ENCODE results near the gene AP5B1. TPM values are rescaled to one million over a fixed set of nuclear protein-coding genes. Genes with fewer than 3 reads are reported as not detected.

The AP5B1 gene
- total RNA-seq, 2 experiments from 2014 or later, result 12.9 to 25.6 TPM

DNA sequence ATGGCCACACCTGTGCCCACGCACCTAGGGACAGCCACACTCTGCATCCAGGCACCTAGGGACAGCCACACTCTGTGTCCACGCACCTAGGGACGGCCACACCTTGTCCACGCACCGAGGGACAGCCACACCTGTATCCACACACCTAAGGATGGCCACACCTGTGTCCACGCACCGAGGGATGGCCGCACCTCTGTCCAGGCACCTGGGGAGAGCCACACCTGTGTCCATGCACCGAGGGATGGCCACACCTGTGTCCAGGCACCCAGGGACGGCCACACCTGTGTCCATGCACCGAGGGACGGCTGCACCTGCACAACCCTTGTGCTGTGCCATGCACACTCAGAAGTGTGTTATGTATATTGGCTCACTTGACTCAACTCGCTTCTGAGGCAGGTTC is 16.9 kb upstream of the AP5B1 start:
- TF ChIP-seq, protein P1, sequence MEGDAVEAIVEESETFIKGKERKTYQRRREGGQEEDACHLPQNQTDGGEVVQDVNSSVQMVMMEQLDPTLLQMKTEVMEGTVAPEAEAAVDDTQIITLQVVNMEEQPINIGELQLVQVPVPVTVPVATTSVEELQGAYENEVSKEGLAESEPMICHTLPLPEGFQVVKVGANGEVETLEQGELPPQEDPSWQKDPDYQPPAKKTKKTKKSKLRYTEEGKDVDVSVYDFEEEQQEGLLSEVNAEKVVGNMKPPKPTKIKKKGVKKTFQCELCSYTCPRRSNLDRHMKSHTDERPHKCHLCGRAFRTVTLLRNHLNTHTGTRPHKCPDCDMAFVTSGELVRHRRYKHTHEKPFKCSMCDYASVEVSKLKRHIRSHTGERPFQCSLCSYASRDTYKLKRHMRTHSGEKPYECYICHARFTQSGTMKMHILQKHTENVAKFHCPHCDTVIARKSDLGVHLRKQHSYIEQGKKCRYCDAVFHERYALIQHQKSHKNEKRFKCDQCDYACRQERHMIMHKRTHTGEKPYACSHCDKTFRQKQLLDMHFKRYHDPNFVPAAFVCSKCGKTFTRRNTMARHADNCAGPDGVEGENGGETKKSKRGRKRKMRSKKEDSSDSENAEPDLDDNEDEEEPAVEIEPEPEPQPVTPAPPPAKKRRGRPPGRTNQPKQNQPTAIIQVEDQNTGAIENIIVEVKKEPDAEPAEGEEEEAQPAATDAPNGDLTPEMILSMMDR (conservative IDR thresholded peaks at IDR 0.05; ENCODE audit: low read length), result no peak
- no peak for TF ChIP-seq EZH2phosphoT487 (IDR thresholded peaks at IDR 0.05; ENCODE audit: borderline replicate concordance, low read depth, low read length)
- H3K79me2 ChIP-seq (ENCODE audit: insufficient read depth, low read depth, low read length), result no peaks in the 10 kb centered on the region
- no peak overlapping the region for H3K27ac ChIP-seq (ENCODE audit: low read depth, low read length, poor library complexity, severe bottlenecking)
- H3K4me2 ChIP-seq (ENCODE audit: low read length), result no peak overlapping the region
- no peak overlapping the region for H3K4me3 ChIP-seq (ENCODE audit: low read depth, low read length, poor library complexity, severe bottlenecking)
- intact Hi-C loops (cut with micrococcal nuclease; ENCODE audit: unreplicated experiment), result no loop called here
- no peaks in the 10 kb centered on the region for H3K36me3 ChIP-seq (ENCODE audit: insufficient read depth, low read length)
- BruUV-seq (replicated peaks), result no TSS peak
- H2AFZ ChIP-seq (ENCODE audit: low read length), result no peak overlapping the region
- CTCF ChIA-PET (ENCODE audit: unreplicated experiment), result interaction anchor here (0.6 kb wide), 1 partner anchor 90 kb away, joined by 4 read pairs; no protein-coding TSS in a partner anchor
- H4K20me1 ChIP-seq (ENCODE audit: insufficient read depth, low read length), result no peaks in the 10 kb centered on the region
- no peaks in the 10 kb centered on the region for H3K9me3 ChIP-seq (ENCODE audit: low read length)
- DNase-seq (ENCODE audit: low spot score), result no peak
- no peaks in the 10 kb centered on the region for H3K9me2 ChIP-seq (ENCODE audit: insufficient read depth, low read length)
- POLR2A ChIA-PET, result no interaction called here
- H3K4me1 ChIP-seq (ENCODE audit: insufficient read depth, low read length, poor library complexity, severe bottlenecking), result peaks cover 2% of the 10 kb centered on the region

DNA sequence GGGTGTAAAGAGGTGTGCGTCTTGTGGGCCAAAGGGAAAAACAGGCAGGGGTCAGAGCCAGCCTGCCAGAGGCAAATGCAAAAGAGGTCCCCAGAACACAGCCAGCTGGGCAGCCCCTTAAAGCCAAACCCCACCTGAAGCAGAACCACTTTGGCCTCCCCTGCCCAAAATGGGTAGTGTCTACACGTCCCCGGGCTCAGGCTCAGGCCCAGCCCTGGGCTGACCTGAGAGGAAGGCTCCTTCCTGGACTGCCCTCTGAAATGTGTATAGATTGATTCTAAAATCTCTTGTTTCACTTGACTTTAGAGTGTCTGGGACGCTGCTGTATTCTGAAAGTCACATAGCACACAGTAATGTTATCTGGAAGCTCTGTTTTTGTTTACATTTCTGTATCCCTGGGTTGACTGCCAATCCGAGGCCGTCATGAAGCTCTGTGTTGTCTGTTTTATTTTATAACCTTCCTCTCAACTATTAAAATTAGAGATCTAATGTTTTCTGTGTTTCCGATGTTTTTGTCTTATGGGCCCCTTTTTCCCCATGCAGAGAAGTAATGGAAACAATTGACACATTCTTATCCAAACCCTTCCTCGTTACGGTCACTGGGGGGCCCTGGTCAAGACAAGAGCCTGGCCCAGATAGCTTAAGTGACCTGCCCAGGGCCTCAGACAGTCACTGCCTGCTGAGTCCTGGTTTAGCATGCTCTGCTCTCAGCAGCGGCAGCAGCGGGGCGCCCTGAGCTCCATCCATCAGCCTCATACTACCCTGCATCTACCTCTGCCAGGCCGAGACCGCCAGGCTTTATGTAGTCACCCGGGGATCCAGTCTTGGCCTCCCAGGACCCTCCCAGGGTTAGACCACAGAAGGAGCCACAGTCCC is 16.2 kb upstream of the AP5B1 start:
- Histone ChIP-seq H3K4me1 (ENCODE audit: insufficient read depth, low read length, poor library complexity, severe bottlenecking) (peaks cover 5% of the 10 kb centered on the region), H3K9me2 (ENCODE audit: insufficient read depth, low read length) (no peaks in the 10 kb centered on the region), H3K4me3 (ENCODE audit: low read depth, low read length, poor library complexity, severe bottlenecking) (no peak overlapping the region), H3K27ac (ENCODE audit: low read depth, low read length, poor library complexity, severe bottlenecking) (no peak overlapping the region), H4K20me1 (ENCODE audit: insufficient read depth, low read length) (no peaks in the 10 kb centered on the region), H3K79me2 (ENCODE audit: insufficient read depth, low read depth, low read length) (no peaks in the 10 kb centered on the region), H3K4me2 (ENCODE audit: low read length) (no peak overlapping the region), H3K36me3 (ENCODE audit: insufficient read depth, low read length) (no peaks in the 10 kb centered on the region), H3K9me3 (ENCODE audit: low read length) (no peaks in the 10 kb centered on the region), H2AFZ (ENCODE audit: low read length) (no peak overlapping the region)
- ChIA-PET POLR2A (interaction anchor here (0.6 kb wide), 1 partner anchor 193 kb away, joined by 3 read pairs; no protein-coding TSS in a partner anchor), CTCF (ENCODE audit: unreplicated experiment) (interaction anchor here (0.6 kb wide), 1 partner anchor 76 kb away, joined by 3 read pairs; no protein-coding TSS in a partner anchor)
- BruUV-seq (replicated peaks), result no TSS peak
- TF ChIP-seq EZH2phosphoT487 (IDR thresholded peaks at IDR 0.05; ENCODE audit: borderline replicate concordance, low read depth, low read length), result no peak
- TF ChIP-seq, protein P1 (conservative IDR thresholded peaks at IDR 0.05; ENCODE audit: low read length), result no peak
- intact Hi-C loops (cut with micrococcal nuclease; ENCODE audit: unreplicated experiment), result no loop called here
- DNase-seq (ENCODE audit: low spot score), result no peak
